ENCODE measurements around the gene LARP1B.
"Not testable (repeated sequence)": the region's sequence is repeated elsewhere in the genome, so short reads cannot be mapped to it uniquely, and the experiment has no call there.

The LARP1B gene

DNA sequence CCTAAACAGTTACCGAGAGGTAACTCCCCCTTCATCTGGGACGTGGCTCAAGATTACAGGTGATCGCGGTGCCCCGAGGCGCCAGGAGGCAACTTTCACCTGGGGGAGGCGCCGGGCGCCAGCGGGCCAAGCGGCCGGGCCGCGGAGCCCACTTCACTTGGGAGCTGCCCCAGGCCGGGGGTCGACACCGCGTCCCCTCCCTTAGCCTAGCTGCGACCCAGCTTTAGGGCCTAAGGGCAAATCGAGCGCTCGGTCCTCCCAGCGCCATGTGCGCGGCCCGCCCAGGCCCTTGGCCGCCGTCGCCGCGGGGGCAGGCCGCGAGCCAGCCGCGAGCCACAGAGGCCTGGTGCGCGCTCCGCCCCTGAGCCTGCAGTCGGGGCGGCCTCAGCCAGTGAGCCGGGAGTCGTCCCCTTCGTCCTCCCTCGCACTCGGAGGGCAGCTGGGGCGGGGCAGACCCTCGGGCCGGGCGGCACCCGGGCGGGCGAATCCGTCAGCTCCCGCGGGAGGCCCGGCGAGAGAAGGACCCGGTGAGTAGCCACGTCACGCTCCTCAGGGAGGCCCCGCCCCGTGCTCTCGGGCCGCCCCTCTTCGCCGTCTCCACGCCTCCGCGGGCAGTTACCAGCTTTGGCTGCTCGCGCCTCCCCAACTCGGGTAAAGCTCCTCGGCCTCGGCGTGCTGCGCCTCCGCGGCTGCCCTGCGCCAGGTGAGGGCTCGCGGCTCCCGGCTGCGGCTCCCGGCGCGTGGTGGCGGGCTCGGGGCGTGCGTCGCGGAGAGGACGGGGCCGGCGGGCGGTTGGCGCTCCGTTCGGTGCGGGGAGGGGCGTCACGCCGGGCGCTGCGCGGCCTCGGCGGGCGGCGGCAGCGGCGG, at the start of gene LARP1B:
Gene LARP1B (plus strand): TSS at position 614 of the 867 bp plus-strand sequence. CDS start 13,640 bp downstream, outside the sequence.
- Mint-ChIP-seq H3K9me3 (no peaks in the 10 kb centered on the region), H3K27me3 (no peaks in the 10 kb centered on the region), H3K4me1 (peaks cover 17% of the 10 kb centered on the region), H3K27ac (peak within 1 kb of the TSS; percentile 91), H3K36me3 (no peaks in the 10 kb centered on the region), H3K4me3 (peak within 1 kb of the TSS; percentile 91)
- peak; percentile 96 for ATAC-seq

DNA sequence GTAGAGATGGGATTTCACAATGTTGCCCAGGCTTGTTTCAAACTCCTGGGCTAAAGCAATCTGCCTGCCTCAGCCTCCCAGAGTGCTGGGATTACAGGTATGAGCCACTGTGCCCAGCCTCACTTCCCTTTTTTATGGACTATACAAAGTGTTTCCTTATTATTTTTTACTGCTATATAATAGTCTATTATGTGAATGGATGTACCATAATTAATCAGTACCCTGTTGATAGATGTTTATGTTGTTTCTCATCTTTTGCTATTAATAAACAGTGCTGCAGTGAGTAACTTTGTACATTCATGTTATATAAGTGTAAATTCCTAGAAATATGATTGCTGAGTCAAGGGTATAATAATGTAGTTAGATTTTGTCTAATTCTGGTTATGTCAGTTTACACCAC, 35.8 kb upstream of the LARP1B start:
- H3K4me3 Mint-ChIP-seq = no peak overlapping the region
- H3K27ac Mint-ChIP-seq = no peak overlapping the region
- H3K9me3 Mint-ChIP-seq = no peaks in the 10 kb centered on the region
- H3K27me3 Mint-ChIP-seq = no peaks in the 10 kb centered on the region
- no peak for ATAC-seq
- H3K36me3 Mint-ChIP-seq = peaks cover 60% of the 10 kb centered on the region
- no peaks in the 10 kb centered on the region for H3K4me1 Mint-ChIP-seq

DNA sequence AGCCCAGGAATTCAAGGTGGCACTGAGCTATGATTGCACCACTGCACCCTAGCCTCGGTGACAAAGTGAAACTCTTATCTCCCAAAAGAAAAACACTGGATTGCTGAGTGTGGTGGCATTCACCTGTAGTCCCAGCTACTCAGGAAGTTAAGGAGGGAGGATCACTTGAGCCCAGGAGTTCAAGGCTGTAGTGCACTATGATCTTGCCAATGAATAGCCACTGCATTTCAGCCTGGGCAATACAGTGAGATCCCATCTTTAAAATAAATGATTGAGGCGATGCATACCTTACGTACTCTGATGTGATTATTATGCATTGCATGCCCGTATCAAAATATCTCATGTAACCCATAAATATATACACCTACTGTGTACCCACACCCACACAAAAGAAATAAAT, 31.2 kb upstream of the LARP1B start:
- Mint-ChIP-seq H3K27ac (no peak overlapping the region), H3K4me3 (no peak overlapping the region), H3K4me1 (no peaks in the 10 kb centered on the region), H3K9me3 (no peaks in the 10 kb centered on the region), H3K36me3 (peaks cover 40% of the 10 kb centered on the region), H3K27me3 (no peaks in the 10 kb centered on the region)
- no peak for ATAC-seq

DNA sequence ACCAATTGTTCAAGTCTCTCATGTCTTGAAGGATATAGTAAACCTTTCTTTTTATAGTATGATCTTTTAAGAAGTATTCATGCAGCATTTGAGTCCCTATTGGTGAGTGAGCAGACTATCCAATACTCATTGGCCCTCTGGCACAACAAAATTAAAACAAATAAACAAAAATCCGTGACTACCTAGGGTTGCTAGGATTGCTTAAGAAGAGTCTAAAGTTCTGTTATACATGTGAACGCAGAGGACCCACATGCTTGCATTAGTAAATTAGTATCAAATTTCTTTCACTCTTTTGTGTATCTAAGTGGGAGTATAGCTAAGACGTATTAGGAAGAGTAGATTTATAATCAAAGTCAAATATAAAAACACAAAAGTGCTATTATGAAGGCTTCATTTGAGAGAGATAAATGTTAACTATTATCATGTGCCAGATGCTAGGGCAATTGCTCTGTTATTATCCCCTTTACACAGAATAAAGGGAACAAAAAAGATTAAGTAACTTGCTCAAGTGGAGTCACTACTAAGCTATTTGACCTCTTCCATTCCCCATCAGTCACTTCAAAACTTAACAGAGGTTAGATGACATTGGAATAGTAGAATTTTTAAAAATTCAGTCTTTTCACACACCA, 29.2 kb upstream of the LARP1B start:
- Mint-ChIP-seq H3K4me1 (no peaks in the 10 kb centered on the region), H3K27me3 (no peaks in the 10 kb centered on the region), H3K27ac (no peak overlapping the region), H3K36me3 (peaks cover 30% of the 10 kb centered on the region), H3K9me3 (no peaks in the 10 kb centered on the region), H3K4me3 (no peak overlapping the region)
- no peak for ATAC-seq

DNA sequence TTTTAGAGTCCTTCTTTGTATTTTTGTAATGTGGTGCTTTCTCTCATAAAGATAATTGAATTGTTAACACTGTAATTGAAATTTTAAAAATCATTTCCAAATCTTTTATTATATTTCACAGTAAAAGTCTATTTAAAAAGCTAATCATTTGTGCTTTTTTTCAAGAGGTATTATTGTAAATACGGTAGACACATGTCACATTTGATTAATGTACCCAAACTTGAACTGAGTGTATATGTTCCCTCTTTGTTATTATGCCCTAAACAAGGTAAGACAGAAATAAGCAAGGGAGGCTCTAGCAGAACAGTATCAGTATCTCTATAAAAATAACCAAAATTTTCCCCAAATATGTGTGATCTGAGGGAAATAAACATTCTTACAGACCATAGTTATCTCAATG, 21.5 kb upstream of the LARP1B start:
- Mint-ChIP-seq H3K4me3 (no peak overlapping the region), H3K9me3 (no peaks in the 10 kb centered on the region), H3K4me1 (no peaks in the 10 kb centered on the region), H3K27ac (no peak overlapping the region), H3K36me3 (no peaks in the 10 kb centered on the region), H3K27me3 (no peaks in the 10 kb centered on the region)
- ATAC-seq = no peak

DNA sequence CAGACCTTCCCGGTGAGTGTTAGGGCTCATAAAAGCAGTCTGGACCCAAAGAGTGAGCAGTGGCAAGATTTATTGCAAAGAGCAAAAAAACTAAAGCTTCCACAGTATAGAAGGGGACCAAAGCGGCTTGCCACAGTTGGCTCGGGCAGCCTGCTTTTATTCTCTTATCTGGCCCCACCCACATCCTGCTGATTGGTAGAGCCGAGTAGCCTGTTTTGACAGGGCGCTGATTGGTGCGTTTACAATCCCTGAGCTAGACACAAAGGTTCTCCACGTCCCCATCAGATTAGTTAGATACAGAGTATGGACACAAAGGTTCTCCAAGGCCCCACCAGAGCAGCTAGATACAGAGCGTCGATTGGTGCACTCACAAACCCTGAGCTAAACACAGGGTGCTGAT, 14.1 kb upstream of the LARP1B start:
- not testable (repeated sequence) for H3K27ac Mint-ChIP-seq

DNA sequence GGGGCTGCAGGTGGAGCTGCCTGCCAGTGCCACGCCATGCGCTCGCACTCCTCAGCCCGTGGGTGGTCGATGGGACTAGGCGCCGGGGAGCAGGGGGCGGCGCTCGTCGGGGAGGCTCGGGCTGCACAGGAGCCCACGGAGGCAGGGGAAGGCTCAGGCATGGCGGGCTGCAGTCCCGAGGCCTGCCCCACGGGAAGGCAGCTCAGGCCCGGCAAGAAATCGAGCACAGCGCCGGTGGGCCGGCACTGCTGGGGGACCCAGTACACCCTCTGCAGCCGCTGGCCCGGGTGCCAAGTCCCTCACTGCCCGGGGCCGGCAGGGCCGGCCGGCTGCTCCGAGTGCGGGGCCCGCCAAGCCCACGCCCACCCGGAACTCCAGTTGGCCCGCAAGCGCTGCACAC, 13.6 kb upstream of the LARP1B start:
- not testable (repeated sequence) for H3K27me3 Mint-ChIP-seq, H3K4me3 Mint-ChIP-seq, H3K9me3 Mint-ChIP-seq, H3K4me1 Mint-ChIP-seq, ATAC-seq, H3K27ac Mint-ChIP-seq, H3K36me3 Mint-ChIP-seq

More for the DNA sequence above, 14.1 kb upstream of the LARP1B start:
- H3K4me1 Mint-ChIP-seq, H3K36me3 Mint-ChIP-seq, H3K9me3 Mint-ChIP-seq, H3K27me3 Mint-ChIP-seq, ATAC-seq, H3K4me3 Mint-ChIP-seq: not testable (repeated sequence)

GRCh38 chr4:128051229-128051628, 9.9 kb upstream of the LARP1B start:
- not testable (repeated sequence) for H3K9me3 Mint-ChIP-seq, H3K4me3 Mint-ChIP-seq, H3K36me3 Mint-ChIP-seq, ATAC-seq, H3K27ac Mint-ChIP-seq, H3K4me1 Mint-ChIP-seq, H3K27me3 Mint-ChIP-seq

- not testable (repeated sequence) for H3K27ac Mint-ChIP-seq, H3K27me3 Mint-ChIP-seq, ATAC-seq, H3K4me1 Mint-ChIP-seq, H3K36me3 Mint-ChIP-seq, H3K4me3 Mint-ChIP-seq, H3K9me3 Mint-ChIP-seq
Measured at GRCh38 chr4:128054907-128055306, 6.2 kb upstream of the LARP1B start.

DNA sequence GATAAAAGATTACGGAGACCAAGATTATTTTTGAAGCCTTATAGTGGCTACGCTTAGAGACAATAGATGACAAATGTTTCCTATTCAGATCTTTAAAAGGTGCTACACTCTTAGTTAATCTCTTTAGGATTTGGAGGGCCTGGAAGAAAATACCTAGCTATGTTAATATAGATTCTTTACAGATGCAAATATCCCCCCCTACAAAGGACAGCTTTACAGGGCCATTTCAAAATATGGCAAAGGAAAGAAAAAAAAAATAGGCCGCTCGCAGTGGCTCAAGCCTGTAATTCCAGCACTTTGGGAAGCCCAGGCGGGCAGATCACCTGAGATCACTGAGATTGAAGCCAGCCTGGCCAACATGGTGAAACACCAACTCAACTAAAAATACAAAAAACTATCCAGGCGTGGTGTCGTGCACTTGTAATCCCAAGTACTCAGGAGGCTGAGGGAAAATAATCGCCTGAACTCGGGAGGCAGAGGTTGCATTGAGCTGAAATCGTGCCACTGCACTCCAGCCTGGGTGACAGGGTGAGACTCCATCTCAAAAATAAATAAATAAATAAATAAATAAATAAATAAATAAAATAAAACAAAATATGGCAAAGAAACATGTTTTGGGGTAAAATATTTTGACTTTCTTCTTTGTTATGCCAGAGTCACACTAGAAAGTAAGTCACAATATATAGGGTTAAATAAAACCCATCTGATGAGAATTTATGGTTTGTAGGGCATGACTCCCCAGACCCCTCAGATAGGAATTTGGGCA, 5.5 kb upstream of the LARP1B start:
- H3K27me3 Mint-ChIP-seq, H3K27ac Mint-ChIP-seq, H3K4me3 Mint-ChIP-seq, H3K9me3 Mint-ChIP-seq, H3K36me3 Mint-ChIP-seq, H3K4me1 Mint-ChIP-seq, ATAC-seq: not testable (repeated sequence)

- Mint-ChIP-seq H3K27me3 (peaks cover 8% of the 10 kb centered on the region), H3K27ac (no peak overlapping the region), H3K9me3 (no peaks in the 10 kb centered on the region), H3K36me3 (no peaks in the 10 kb centered on the region), H3K4me1 (peaks cover 5% of the 10 kb centered on the region), H3K4me3 (no peak overlapping the region)
- ATAC-seq = no peak
Measured at GRCh38 chr4:128056396-128056795, 4.7 kb upstream of the LARP1B start.

- H3K27me3 Mint-ChIP-seq = no peaks in the 10 kb centered on the region
- H3K27ac Mint-ChIP-seq = peak overlapping the region; percentile 91
- H3K9me3 Mint-ChIP-seq = no peaks in the 10 kb centered on the region
- no peak for ATAC-seq
- peak overlapping the region; percentile 91 for H3K4me3 Mint-ChIP-seq
- peaks cover 14% of the 10 kb centered on the region for H3K4me1 Mint-ChIP-seq
- H3K36me3 Mint-ChIP-seq = no peaks in the 10 kb centered on the region
Measured at GRCh38 chr4:128060121-128060698, 902 bp upstream of the LARP1B start.

GRCh38 chr4:128061566-128062536, 739 bp downstream of the LARP1B start:
- Mint-ChIP-seq H3K4me1 (peaks cover 17% of the 10 kb centered on the region), H3K27me3 (no peaks in the 10 kb centered on the region), H3K4me3 (peak overlapping the region; percentile 83), H3K36me3 (no peaks in the 10 kb centered on the region), H3K27ac (peak overlapping the region; percentile 58), H3K9me3 (no peaks in the 10 kb centered on the region)
- peak; percentile 67 for ATAC-seq

DNA sequence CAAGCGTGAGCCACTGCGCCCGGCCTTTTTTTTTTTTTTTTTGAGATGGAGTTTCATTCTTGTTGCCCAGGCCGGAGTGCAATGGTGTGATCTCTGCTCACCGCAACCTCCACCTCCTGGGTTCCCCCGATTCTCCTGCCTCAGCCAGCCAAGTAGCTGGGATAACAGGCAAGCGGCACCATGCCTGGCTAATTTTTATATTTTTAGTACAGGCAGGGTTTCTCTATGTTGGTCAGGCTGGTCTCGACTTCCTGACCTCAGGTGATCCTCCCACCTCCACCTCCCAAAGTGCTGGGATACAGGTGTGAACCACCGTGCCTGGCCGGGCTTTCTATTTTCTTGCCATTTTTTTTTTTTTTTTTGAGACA, 5.3 kb downstream of the LARP1B start:
- not testable (repeated sequence) for H3K27ac Mint-ChIP-seq, H3K4me3 Mint-ChIP-seq, H3K36me3 Mint-ChIP-seq, H3K9me3 Mint-ChIP-seq, ATAC-seq, H3K27me3 Mint-ChIP-seq
- peaks cover 12% of the 10 kb centered on the region for H3K4me1 Mint-ChIP-seq
